GM23248 (cell line): ENCODE results near the gene EVX2.

Experiments used
- EZH2 ChIP-seq: fragments of 200-600 bp; sonication (generic); IDR thresholded peaks from 2 replicates; pipeline ENCODE4 v1.6.1; 2018; ENCODE audit warnings: antibody characterized with exemption, mild to moderate bottlenecking; ENCODE audit not compliant: insufficient read depth, poor library complexity, severe bottlenecking
- EZH2phosphoT487 ChIP-seq: fragments of 200-600 bp; sonication (generic); IDR thresholded peaks from 2 replicates; pipeline ENCODE4 v1.6.1; 2018; ENCODE audit warnings: antibody characterized with exemption, moderate library complexity, mild to moderate bottlenecking, low read depth; ENCODE audit not compliant: insufficient read depth

DNA sequence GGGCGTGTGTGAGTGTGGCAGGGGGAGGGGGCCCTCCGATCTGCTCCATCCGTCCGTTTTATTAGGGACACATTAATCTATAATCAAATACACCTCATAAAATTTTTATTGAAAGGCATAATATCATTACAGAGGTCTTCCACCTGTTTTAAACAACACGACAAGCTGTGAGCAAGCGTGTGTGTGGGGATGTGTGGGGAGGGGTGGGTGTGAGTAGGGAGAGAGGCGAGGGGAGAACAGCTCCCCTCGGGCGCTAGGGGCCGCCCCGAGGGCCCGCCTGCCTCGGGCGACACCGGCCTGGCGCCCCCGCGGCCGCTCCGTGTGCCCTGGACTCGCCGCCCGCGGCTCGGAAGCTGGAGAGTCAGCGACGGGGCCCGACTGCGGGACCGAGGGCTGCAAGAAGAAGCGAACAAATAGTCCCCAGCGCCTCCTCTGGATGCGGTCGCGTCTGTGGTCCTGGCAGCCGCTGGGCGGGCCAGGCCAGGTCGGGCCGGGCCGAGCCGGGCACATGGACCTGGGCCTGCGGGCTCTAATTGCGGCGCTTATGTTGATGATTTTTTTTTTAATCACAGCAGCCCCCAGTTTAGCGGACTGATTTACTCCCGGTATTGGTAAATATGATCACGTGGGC lies 38.4 kb upstream of the EVX2 start:
- no peak for TF ChIP-seq EZH2
- TF ChIP-seq EZH2phosphoT487, result no peak
